Calu3 (cell line): Measurements from ENCODE around the gene CCN5. TPM values are rescaled to one million over a fixed set of nuclear protein-coding genes. Genes with fewer than 3 reads are reported as not detected.
"Not testable (repeated sequence)": the region's sequence is repeated elsewhere in the genome, so short reads cannot be mapped to it uniquely, and the experiment has no call there.

ENCODE experiments used
- BruUV-seq: library from RNA; stranded (reverse); fragments of 400-500 nt; replicated peaks from 2 replicates; lab custom pipeline; 2021; lab: Mats Ljungman, UMichigan
- CTCF ChIA-PET: fragments of 300-600 bp; sonication (Branson Sonifier 250); formaldehyde crosslinking; loops from one replicate; lab custom pipeline; 2022; ENCODE audit warnings: antibody characterized with exemption; lab: Charles Lee
- DNase-seq: peaks from one replicate; pipeline ENCODE4 v3.0.0; 2022
- H3K27ac Mint-ChIP-seq: one replicate; pipeline ENCODE4 v1.8.0; 2022; ENCODE audit warnings: mixed read lengths; ENCODE audit not compliant: unreplicated experiment
- H3K27me3 Mint-ChIP-seq: one replicate; pipeline ENCODE4 v1.8.0; 2022; ENCODE audit warnings: mixed read lengths; ENCODE audit not compliant: unreplicated experiment
- H3K36me3 Mint-ChIP-seq: one replicate; pipeline ENCODE4 v1.8.0; 2022; ENCODE audit warnings: mild to moderate bottlenecking, moderate library complexity, mixed read lengths; ENCODE audit not compliant: insufficient read depth, unreplicated experiment
- H3K4me1 Mint-ChIP-seq: one replicate; pipeline ENCODE4 v1.8.0; 2022; ENCODE audit warnings: mild to moderate bottlenecking, low read depth, mixed read lengths; ENCODE audit not compliant: unreplicated experiment
- H3K4me3 Mint-ChIP-seq: one replicate; pipeline ENCODE4 v1.8.0; 2022; ENCODE audit warnings: mild to moderate bottlenecking, low read depth, moderate library complexity, mixed read lengths; ENCODE audit not compliant: unreplicated experiment
- H3K9me3 Mint-ChIP-seq: one replicate; pipeline ENCODE4 v1.8.0; 2022; ENCODE audit warnings: low read depth, mixed read lengths; ENCODE audit not compliant: unreplicated experiment
- CTCF ChIP-seq: fragments of 200-600 bp; IDR thresholded peaks from one replicate; pipeline ENCODE4 v1.8.0; 2022; ENCODE audit warnings: antibody characterized with exemption; ENCODE audit not compliant: unreplicated experiment
- intact Hi-C: fragments of 100-400 bp; cut with micrococcal nuclease; formaldehyde crosslinking; loops from one replicate; pipeline ENCODE4 v1.10.0; 2022; ENCODE audit not compliant: unreplicated experiment
- total RNA-seq: library from RNA; stranded (reverse); gene quantifications from 2 replicates; pipeline ENCODE4 v1.2.3, GENCODE V29; 2022

The CCN5 gene
- total RNA-seq, 1 experiment from 2014 or later: 0.94 TPM

- Mint-ChIP-seq H3K4me1 (peaks cover 54% of the 10 kb centered on the region), H3K27me3 (no peaks in the 10 kb centered on the region), H3K36me3 (peaks cover 22% of the 10 kb centered on the region), H3K9me3 (peaks cover 2% of the 10 kb centered on the region), H3K27ac (no peak overlapping the region), H3K4me3 (no peak overlapping the region)
- CTCF ChIA-PET: interaction anchor here (2.5 to 4.1 kb wide), 2 partner anchors 10 to 35 kb away, joined by 16 to 23 read pairs; no protein-coding TSS in a partner anchor
- intact Hi-C loops: no loop called here
- BruUV-seq: no TSS peak
- no peak for TF ChIP-seq CTCF
- no peak for DNase-seq
These were observed 21.0 kb upstream of the CCN5 start for GRCh38 chr20:44694159-44694558.

DNA sequence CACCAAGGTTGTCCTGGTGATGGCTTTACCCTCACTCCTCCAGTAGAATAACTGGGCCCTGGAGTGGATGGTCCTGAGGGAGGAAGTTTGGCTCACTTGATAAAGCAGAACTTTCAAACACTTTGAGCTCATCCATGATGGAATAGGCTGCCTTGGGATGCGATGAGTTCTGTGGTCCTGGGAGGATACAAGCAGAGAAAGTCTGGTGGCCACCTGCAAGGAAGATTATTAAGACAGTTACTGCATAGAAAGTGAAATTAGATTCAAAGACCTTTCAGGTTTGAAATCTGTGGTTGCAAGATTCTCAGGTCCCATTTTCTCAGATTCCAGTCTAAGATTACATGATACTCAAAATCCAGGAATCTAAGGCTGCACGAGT is 19.9 kb upstream of the CCN5 start:
- peaks cover 22% of the 10 kb centered on the region for H3K36me3 Mint-ChIP-seq
- no TSS peak for BruUV-seq
- CTCF ChIA-PET: interaction anchor here (4.1 kb wide), 1 partner anchor 11 kb away, joined by 23 read pairs; no protein-coding TSS in a partner anchor
- no peaks in the 10 kb centered on the region for H3K27me3 Mint-ChIP-seq
- peaks cover 54% of the 10 kb centered on the region for H3K4me1 Mint-ChIP-seq
- intact Hi-C loops: no loop called here
- no peak for DNase-seq
- H3K4me3 Mint-ChIP-seq: no peak overlapping the region
- H3K27ac Mint-ChIP-seq: no peak overlapping the region
- no peak for TF ChIP-seq CTCF
- peaks cover 2% of the 10 kb centered on the region for H3K9me3 Mint-ChIP-seq

DNA sequence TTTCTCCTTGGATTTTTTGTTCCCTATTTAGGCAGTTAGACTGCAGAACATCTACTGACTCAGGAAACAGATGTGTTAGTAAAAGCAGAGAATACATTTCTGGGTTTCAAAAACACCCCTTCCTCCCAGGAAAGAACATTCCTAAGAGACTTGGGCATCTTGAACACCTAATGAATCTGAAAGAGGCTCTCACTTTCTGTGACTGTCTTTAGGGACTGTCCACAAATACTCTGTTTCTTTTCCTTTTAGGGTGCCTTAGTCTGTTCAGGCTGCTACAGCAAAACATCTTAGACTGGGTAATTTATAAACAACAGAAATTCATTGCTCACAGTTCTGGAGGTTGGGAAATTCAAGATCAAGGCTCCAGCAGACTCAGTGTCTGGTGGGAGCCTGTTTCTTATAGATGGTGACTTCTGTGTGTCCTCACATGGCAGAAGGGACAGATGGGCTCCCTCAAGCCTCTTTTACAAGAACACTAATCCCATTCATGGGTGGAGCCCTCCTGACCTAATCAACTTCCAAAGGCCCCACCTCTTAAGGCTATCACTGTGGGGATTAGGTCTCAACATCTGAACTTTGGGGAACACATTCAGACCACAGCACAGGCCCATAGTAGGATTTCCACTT is 19.4 kb upstream of the CCN5 start:
- no peak overlapping the region for H3K27ac Mint-ChIP-seq

DNA sequence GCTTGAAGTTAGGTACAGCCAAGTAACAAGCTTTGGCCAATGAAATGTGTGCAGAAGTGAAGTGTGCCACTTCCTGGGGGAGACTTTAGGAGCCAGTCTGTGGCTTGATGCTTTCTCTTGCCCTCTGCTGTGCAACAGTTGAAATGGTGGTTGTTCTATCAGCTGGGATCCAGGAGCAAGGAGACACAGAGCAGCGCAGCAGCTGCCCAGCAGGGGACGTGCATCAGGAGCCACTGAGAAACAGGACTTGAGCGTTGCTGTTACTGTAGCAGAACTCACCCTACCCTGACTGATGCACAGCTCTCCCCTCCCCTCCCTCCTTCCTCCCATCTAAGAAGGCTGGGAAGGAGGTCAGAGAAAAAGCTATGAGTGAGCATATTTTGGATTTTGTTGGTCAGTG is 18.9 kb upstream of the CCN5 start:
- H3K4me1 Mint-ChIP-seq: peaks cover 53% of the 10 kb centered on the region
- H3K27ac Mint-ChIP-seq: no peak overlapping the region

More for the DNA sequence above, 19.4 kb upstream of the CCN5 start:
- CTCF ChIA-PET: no interaction called here
- intact Hi-C loops: no loop called here
- H3K4me1 Mint-ChIP-seq: peaks cover 53% of the 10 kb centered on the region
- H3K4me3 Mint-ChIP-seq: no peak overlapping the region
- no TSS peak for BruUV-seq
- H3K27me3 Mint-ChIP-seq: no peaks in the 10 kb centered on the region
- no peak for DNase-seq
- peaks cover 19% of the 10 kb centered on the region for H3K36me3 Mint-ChIP-seq
- peaks cover 2% of the 10 kb centered on the region for H3K9me3 Mint-ChIP-seq
- no peak for TF ChIP-seq CTCF

GRCh38 chr20:44697041-44697440 is 18.1 kb upstream of the CCN5 start:
- H3K9me3 Mint-ChIP-seq, H3K27ac Mint-ChIP-seq, H3K4me3 Mint-ChIP-seq, H3K27me3 Mint-ChIP-seq, DNase-seq, BruUV-seq, intact Hi-C loops: not testable (repeated sequence)
- CTCF ChIA-PET: interaction anchor here (0.7 kb wide), 1 partner anchor 14 kb away, joined by 4 read pairs; no protein-coding TSS in a partner anchor
- Mint-ChIP-seq H3K36me3 (peaks cover 10% of the 10 kb centered on the region), H3K4me1 (peaks cover 50% of the 10 kb centered on the region)

More for the DNA sequence above, 18.9 kb upstream of the CCN5 start:
- no peak overlapping the region for H3K4me3 Mint-ChIP-seq
- DNase-seq: no peak
- BruUV-seq: no TSS peak
- no peaks in the 10 kb centered on the region for H3K27me3 Mint-ChIP-seq
- TF ChIP-seq CTCF: no peak
- H3K9me3 Mint-ChIP-seq: peaks cover 2% of the 10 kb centered on the region
- CTCF ChIA-PET: interaction anchor here (0.7 kb wide), 1 partner anchor 15 kb away, joined by 4 read pairs; no protein-coding TSS in a partner anchor
- intact Hi-C loops: no loop called here
- H3K36me3 Mint-ChIP-seq: peaks cover 14% of the 10 kb centered on the region
